HG03469 (cell line): ENCODE results near the gene ADD1.
"Not testable (repeated sequence)": the region's sequence is repeated elsewhere in the genome, so short reads cannot be mapped to it uniquely, and the experiment has no call there.

ENCODE experiments used
- ATAC-seq: cut with Tn5 transposase; IDR thresholded peaks from one replicate; pipeline ENCODE4 v1.9.1; 2021; ENCODE audit warnings: mild to moderate bottlenecking, moderate library complexity, moderate number of reproducible peaks; ENCODE audit not compliant: unreplicated experiment

The ADD1 gene

GRCh38 chr4:2915789-2916188 is 72.1 kb downstream of the ADD1 start:
- ATAC-seq = no peak

- ATAC-seq = not testable (repeated sequence)
Observed at GRCh38 chr4:2916696-2917095, 73.1 kb downstream of the ADD1 start.

- ATAC-seq = not testable (repeated sequence)
Observed at GRCh38 chr4:2918300-2918699, 74.7 kb downstream of the ADD1 start.

DNA sequence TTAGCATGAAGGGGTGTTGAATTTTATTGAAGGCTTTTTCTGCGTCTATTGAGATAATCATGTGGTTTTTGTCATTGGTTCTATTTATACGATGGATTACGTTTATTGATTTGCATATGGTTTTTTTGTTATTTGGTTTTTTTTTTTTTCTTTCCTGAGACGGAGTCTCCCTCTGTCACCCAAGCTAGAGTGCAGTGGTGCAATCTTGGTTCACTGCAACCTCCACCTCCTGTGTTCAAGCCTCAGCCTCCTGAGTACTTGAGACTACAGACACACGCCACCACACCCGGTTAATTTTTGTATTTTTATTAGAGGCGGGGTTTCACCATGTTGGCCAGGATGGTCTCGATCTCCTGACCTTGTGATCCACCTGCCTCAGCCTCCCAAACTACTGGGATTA is 75.1 kb downstream of the ADD1 start:
- not testable (repeated sequence) for ATAC-seq

GRCh38 chr4:2922453-2923101 is 78.9 kb downstream of the ADD1 start:
- not testable (repeated sequence) for ATAC-seq

GRCh38 chr4:2923141-2923551 is 79.5 kb downstream of the ADD1 start:
- no peak for ATAC-seq

DNA sequence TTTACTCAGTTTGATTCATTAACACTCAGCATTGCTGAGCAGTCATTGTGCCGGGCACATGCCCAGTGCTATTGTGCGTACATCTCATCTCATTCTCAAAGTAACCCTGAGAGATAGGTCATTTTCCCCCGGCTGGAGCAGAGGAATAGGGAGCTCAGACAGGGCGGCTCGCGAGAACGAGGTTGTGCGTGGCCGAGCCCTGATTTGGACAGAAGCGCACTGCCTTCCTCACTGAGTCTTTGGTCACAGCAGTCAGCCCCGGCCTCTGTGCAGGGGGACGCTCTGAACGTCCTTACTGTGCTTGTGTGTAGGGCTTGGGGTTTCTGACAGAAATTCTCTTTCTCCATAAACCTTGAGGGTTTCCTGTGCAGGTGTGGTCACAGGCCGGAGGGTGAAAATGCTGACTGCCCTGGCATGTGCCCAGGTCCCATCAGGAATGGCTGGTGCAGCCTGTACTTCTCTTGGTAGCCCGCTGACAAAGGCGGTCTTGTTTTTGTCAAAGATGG is 80.1 kb downstream of the ADD1 start:
- ATAC-seq = no peak

GRCh38 chr4:2924286-2924685 is 80.6 kb downstream of the ADD1 start:
- no peak for ATAC-seq

- no peak for ATAC-seq
Observed at GRCh38 chr4:2924765-2925301, 81.2 kb downstream of the ADD1 start.

DNA sequence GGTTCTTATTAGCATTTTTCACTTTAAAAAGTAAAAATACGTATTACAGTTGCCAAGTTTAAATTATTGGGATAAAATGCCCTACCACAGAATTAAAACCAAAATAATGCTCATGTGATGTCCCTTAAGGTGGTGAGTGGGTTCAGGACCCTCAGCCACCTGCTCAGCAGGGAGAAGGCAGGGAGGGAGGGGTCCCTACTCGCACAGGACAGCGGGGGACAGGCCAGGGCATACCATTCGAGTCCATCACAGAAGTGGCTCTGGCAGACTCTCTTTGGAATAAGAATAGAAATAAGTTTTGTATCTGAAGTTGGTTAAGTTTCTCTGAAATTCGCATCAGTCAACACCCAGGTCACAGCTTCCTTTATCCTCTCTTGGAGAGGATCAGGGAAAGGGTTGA is 81.9 kb downstream of the ADD1 start:
- no peak for ATAC-seq

DNA sequence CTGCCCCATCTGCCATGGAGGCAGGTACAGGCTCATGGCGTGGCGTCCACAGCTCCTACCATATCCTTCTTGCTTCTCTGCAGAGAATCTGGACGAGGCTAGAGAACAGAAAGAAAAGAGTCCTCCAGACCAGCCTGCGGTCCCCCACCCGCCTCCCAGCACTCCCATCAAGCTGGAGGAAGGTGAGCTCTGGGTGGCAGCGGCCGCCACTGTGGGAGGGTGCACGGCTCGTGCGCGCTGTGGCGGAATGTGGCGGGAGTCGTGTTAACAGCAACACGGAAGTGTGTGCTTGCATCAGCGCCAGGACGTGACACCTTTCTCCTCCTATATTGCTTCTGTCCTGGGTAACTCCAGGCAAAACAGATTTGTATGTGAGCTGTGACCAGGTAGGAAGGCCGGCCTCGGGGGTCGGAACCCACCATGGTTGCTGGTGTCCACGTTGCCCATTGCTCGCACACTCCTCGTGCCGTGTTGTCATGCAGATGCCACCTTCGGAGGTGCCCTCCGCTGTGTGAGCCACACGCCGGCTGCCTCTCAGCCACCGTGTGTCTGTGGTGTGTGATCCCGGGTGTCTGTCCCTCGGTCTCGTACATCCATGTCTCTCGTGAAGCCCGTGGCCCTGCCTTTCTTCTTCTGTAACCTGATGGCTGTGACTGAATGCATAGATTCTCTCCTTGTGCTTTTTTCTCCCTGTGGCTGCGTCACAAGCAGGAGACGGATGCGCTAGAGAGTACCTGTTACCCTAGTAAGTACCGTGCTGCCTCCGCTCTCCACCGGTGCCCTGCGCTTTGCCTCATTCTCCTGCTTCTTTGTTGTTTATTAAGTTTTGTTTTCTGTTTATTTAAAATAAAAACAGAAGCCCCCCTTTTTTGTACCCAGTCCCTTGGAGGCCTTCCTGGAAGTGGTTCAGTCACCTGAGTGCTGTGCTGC is 82.6 kb downstream of the ADD1 start:
- no peak for ATAC-seq

- no peak for ATAC-seq
Observed at GRCh38 chr4:2927016-2927695, 83.5 kb downstream of the ADD1 start.

DNA sequence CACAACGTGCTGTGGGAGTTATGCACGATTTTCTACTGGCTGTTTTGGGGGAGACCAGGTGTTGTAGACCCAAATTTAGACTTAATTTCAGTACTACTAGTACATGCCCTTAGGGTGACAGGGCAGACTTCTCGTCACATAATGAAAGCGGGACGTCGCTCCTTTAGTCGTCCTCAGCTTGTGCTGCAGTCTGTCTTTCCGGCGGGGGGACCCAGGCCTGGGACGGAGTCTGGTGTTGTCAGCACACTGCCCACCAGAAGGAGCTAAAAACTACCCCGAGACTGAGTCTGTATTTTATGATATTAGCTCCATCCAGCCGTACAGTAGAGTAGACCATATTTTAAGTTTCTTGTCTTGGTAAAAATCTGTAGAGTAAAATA is 84.0 kb downstream of the ADD1 start:
- ATAC-seq = no peak

GRCh38 chr4:2928242-2929176 is 84.9 kb downstream of the ADD1 start:
- ATAC-seq = no peak

DNA sequence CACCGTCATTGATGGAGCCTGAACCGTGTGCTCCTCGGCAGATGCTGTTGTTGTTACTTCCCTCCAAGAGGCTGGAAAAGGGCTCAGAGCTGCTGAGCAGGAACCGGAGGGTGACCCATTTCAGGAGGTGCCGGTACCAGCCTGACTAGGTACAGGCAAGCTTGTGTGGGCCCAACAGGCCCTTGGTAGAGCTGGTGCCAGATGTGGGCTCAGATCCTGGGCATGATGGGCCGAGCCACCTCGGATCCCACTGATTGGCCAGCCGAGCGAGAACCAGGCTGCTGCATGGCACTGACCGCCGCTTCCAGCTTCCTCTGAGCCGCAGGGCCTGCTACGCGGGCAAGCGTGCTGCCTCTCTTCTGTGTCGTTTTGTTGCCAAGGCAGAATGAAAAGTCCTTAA is 85.8 kb downstream of the ADD1 start:
- no peak for ATAC-seq

- no peak for ATAC-seq
Observed at GRCh38 chr4:2930135-2930757, 86.6 kb downstream of the ADD1 start.

GRCh38 chr4:2930758-2931511 is 87.3 kb downstream of the ADD1 start:
- ATAC-seq = no peak

- no peak for ATAC-seq
Observed at GRCh38 chr4:2931512-2932301, 88.1 kb downstream of the ADD1 start.
